Fibroblast of lung (primary cell): ENCODE measurements around the gene PTK7. TPM values are rescaled to one million over a fixed set of nuclear protein-coding genes. Genes with fewer than 3 reads are reported as not detected.

ENCODE experiments used
- DNase-seq, 2 donors: peaks; one replicate each; pipeline versions ENCODE4 v3.0.0 to v3.0.0-alpha.2; 2010; ENCODE audit warnings: low read depth in 2 of 2
- H2AFZ ChIP-seq: 2 replicates; pipeline ENCODE4 v1.5.1; 2012; ENCODE audit warnings: low read length, control low read depth, inconsistent platforms
- H3K27ac ChIP-seq: 2 replicates; pipeline ENCODE4 v1.5.1; 2011; ENCODE audit warnings: low read length, control low read depth; ENCODE audit not compliant: insufficient read depth
- H3K27me3 ChIP-seq: 2 replicates; pipeline ENCODE4 v1.5.1; 2011; ENCODE audit warnings: mild to moderate bottlenecking, low read length; ENCODE audit not compliant: control insufficient read depth, insufficient read depth
- H3K36me3 ChIP-seq: 2 replicates; pipeline ENCODE4 v1.5.1; 2011; ENCODE audit warnings: low read length; ENCODE audit not compliant: control insufficient read depth, insufficient read depth
- H3K4me1 ChIP-seq: 2 replicates; pipeline ENCODE4 v1.5.1; 2011; ENCODE audit warnings: low read length; ENCODE audit not compliant: control insufficient read depth, insufficient read depth; ENCODE audit errors: extremely low read depth
- H3K4me2 ChIP-seq: 2 replicates; pipeline ENCODE4 v1.5.1; 2011; ENCODE audit warnings: low read length, control low read depth; ENCODE audit not compliant: insufficient read depth; ENCODE audit errors: extremely low read depth
- H3K4me3 ChIP-seq, 4 experiments: fragments of 200-600 bp in 1 of 4; sonication (generic) in 1 of 4; replicated peaks in 1 of 4; 2 replicates each; pipeline ENCODE4 v1.5.1; 2011 to 2016; ENCODE audit warnings: low read length in 4 of 4, low read depth in 3 of 4, mild to moderate bottlenecking in 3 of 4, control low read depth in 2 of 4, inconsistent platforms in 1 of 4, mixed read lengths in 1 of 4; ENCODE audit not compliant: insufficient read depth in 1 of 4; ENCODE audit errors: control extremely low read depth in 1 of 4
- H3K79me2 ChIP-seq: 2 replicates; pipeline ENCODE4 v1.5.1; 2012; ENCODE audit warnings: mild to moderate bottlenecking, low read length, inconsistent platforms; ENCODE audit not compliant: control insufficient read depth, insufficient read depth
- H3K9ac ChIP-seq: 2 replicates; pipeline ENCODE4 v1.5.1; 2011; ENCODE audit warnings: mild to moderate bottlenecking, low read length, control low read depth; ENCODE audit not compliant: insufficient read depth
- H3K9me3 ChIP-seq: 2 replicates; pipeline ENCODE4 v1.5.1; 2012; ENCODE audit warnings: low read depth, low read length; ENCODE audit not compliant: control insufficient read depth, insufficient read depth
- H4K20me1 ChIP-seq: 2 replicates; pipeline ENCODE4 v1.5.1; 2011; ENCODE audit warnings: low read length; ENCODE audit not compliant: control insufficient read depth, insufficient read depth; ENCODE audit errors: extremely low read depth
- CTCF ChIP-seq, 2 donors: IDR thresholded peaks in 1 of 2; conservative IDR thresholded peaks in 1 of 2; 1 replicate in 1 of 2; 2 replicates in 1 of 2; pipeline ENCODE4 v1.5.1; 2011 to 2012; ENCODE audit warnings: low read length in 2 of 2, control low read depth in 1 of 2, inconsistent platforms in 1 of 2, low read depth in 1 of 2, mild to moderate bottlenecking in 1 of 2
- EZH2 ChIP-seq: IDR thresholded peaks from 2 replicates; pipeline ENCODE4 v1.5.1; 2012; ENCODE audit warnings: low read length, control low read depth, mild to moderate bottlenecking; ENCODE audit errors: missing control alignments
- polyA plus RNA-seq, 2 donors: library from polyadenylated mRNA; depleted of rRNA in 1 of 2; stranded (reverse) in 1 of 2; unstranded in 1 of 2; fragments of >200 nt; gene quantifications; 2 replicates each; pipeline ENCODE4 v1.2.1, GENCODE V29; 2011 to 2012; ENCODE audit warnings: missing spikeins in 1 of 2
- total RNA-seq: library from RNA; depleted of rRNA; stranded (reverse); fragments of >200 nt; gene quantifications from 2 replicates; pipeline ENCODE4 v1.2.1, GENCODE V29; 2014

The PTK7 gene
- total and polyA plus RNA-seq, 2 donors (not counting 1 experiment from before 2014, with no cell fraction given) = 145 to 149 TPM

DNA sequence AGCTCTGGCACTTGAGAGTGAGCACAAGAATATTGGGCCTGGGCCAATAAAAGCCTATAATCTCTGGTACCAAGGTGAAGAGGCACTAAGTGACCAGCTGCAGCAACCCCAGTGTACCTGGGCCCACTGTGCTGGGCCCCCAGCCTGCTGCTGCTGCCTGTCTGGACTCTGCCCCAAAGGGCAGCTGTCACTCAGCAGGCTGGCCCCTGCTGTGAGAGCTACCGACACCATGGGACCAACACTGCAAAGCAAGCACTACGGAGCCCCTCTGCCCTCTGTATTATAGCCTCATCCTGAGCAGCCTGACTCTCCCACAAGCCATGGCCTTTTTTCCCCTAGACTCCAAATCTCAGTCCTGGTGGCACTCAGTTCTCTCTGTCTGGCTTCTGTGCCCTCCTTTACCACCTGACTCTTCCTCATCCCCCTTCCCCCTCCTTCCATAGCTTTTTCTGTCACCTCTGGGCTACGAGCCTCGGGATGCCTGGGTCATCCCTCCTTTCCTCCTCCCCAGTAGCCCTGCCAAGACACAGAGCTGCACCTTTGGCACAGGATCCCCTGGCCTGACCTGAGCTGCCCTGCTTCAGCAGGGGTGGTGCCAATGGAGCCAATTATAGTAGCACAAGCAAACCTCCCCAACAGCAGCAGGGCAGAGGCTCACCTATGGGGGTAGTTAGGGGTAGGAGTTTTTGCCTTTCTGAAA lies 40.5 kb upstream of the PTK7 start:
- H3K9me3 ChIP-seq = no peaks in the 10 kb centered on the region

GRCh38 chr6:43036712-43037111 lies 39.4 kb upstream of the PTK7 start:
- no peak overlapping the region for H2AFZ ChIP-seq
- H3K27ac ChIP-seq = no peak overlapping the region
- H3K9ac ChIP-seq = no peak overlapping the region
- H3K4me2 ChIP-seq = no peak overlapping the region
- no peaks in the 10 kb centered on the region for H3K27me3 ChIP-seq
- no peaks in the 10 kb centered on the region for H3K9me3 ChIP-seq
- no peaks in the 10 kb centered on the region for H4K20me1 ChIP-seq
- H3K79me2 ChIP-seq = no peaks in the 10 kb centered on the region
- TF ChIP-seq CTCF (conservative IDR thresholded peaks at IDR 0.05 in 1 of 2, IDR thresholded peaks at IDR 0.05 in 1 of 2; ENCODE audit: low read depth in 1 of 2, low read length in 2 of 2) (no peak), EZH2 (no peak)
- no peak overlapping the region for H3K4me3 ChIP-seq
- no peaks in the 10 kb centered on the region for H3K4me1 ChIP-seq
- no peak for DNase-seq
- H3K36me3 ChIP-seq = peaks cover 25% of the 10 kb centered on the region

More for the DNA sequence above, 40.5 kb upstream of the PTK7 start:
- no peaks in the 10 kb centered on the region for H3K79me2 ChIP-seq
- TF ChIP-seq EZH2 (no peak), CTCF (conservative IDR thresholded peaks at IDR 0.05 in 1 of 2, IDR thresholded peaks at IDR 0.05 in 1 of 2; ENCODE audit: low read depth in 1 of 2, low read length in 2 of 2) (no peak)
- H3K27me3 ChIP-seq = no peaks in the 10 kb centered on the region
- H3K4me1 ChIP-seq = no peaks in the 10 kb centered on the region
- no peak overlapping the region for H3K9ac ChIP-seq
- no peak overlapping the region for H3K27ac ChIP-seq
- H2AFZ ChIP-seq = no peak overlapping the region
- DNase-seq = no peak
- H4K20me1 ChIP-seq = no peaks in the 10 kb centered on the region
- no peak overlapping the region for H3K4me3 ChIP-seq
- peaks cover 22% of the 10 kb centered on the region for H3K36me3 ChIP-seq
- H3K4me2 ChIP-seq = no peak overlapping the region

GRCh38 chr6:43037197-43037596 lies 38.9 kb upstream of the PTK7 start:
- Histone ChIP-seq H3K36me3 (peaks cover 25% of the 10 kb centered on the region), H3K9ac (no peak overlapping the region), H3K4me1 (no peaks in the 10 kb centered on the region), H3K4me2 (no peak overlapping the region), H3K9me3 (no peaks in the 10 kb centered on the region), H3K27ac (no peak overlapping the region), H3K79me2 (no peaks in the 10 kb centered on the region), H2AFZ (no peak overlapping the region), H3K4me3 (no peak overlapping the region), H4K20me1 (no peaks in the 10 kb centered on the region), H3K27me3 (no peaks in the 10 kb centered on the region)
- no peak for DNase-seq
- TF ChIP-seq CTCF (conservative IDR thresholded peaks at IDR 0.05 in 1 of 2, IDR thresholded peaks at IDR 0.05 in 1 of 2; ENCODE audit: low read depth in 1 of 2, low read length in 2 of 2) = no peak
- TF ChIP-seq EZH2 = no peak
